GM12878 (cell line): ENCODE measurements around the gene LDHAL6A. TPM values are rescaled to one million over a fixed set of nuclear protein-coding genes. Genes with fewer than 3 reads are reported as not detected.

Source experiments
- BCL11A ChIP-seq: IDR thresholded peaks from 2 replicates; pipeline ENCODE4 v1.6.1; 2011; ENCODE audit warnings: low read depth, low read length
- CHD2 ChIP-seq: IDR thresholded peaks from 2 replicates; pipeline ENCODE4 v1.6.1; 2011; ENCODE audit warnings: low read depth, low read length, improper control_type of control experiment, borderline replicate concordance
- CREM ChIP-seq: IDR thresholded peaks from 2 replicates; pipeline ENCODE4 v1.6.1; 2014; ENCODE audit warnings: antibody characterized with exemption, low read depth
- E2F8 ChIP-seq: fragments of 450-650 bp; IDR thresholded peaks from 2 replicates; pipeline ENCODE4 v1.6.1; 2018; ENCODE audit warnings: mild to moderate bottlenecking, low read depth, moderate library complexity; ENCODE audit not compliant: partially characterized antibody
- FOS ChIP-seq: IDR thresholded peaks from 3 replicates; pipeline ENCODE4 v1.6.1; 2011; ENCODE audit warnings: borderline replicate concordance; ENCODE audit not compliant: insufficient read length; ENCODE audit errors: extremely low read depth
- GATAD2B ChIP-seq: fragments of 450-650 bp; conservative IDR thresholded peaks from 2 replicates; pipeline ENCODE4 v1.6.1; 2017; ENCODE audit warnings: low read depth, mild to moderate bottlenecking, moderate library complexity
- IKZF1 ChIP-seq: fragments of 450-650 bp; conservative IDR thresholded peaks from 2 replicates; pipeline ENCODE4 v1.6.1; 2017; ENCODE audit warnings: antibody characterized with exemption, mild to moderate bottlenecking
- JUND ChIP-seq: IDR thresholded peaks from 2 replicates; pipeline ENCODE4 v1.6.1; 2012; ENCODE audit warnings: low read depth, mild to moderate bottlenecking, low read length, improper control_type of control experiment, moderate library complexity
- KLF5 ChIP-seq: fragments of 450-650 bp; IDR thresholded peaks from 2 replicates; pipeline ENCODE4 v1.6.1; 2014; ENCODE audit warnings: mild to moderate bottlenecking; ENCODE audit not compliant: partially characterized antibody
- RBBP5 ChIP-seq: fragments of 200-600 bp; sonication (generic); conservative IDR thresholded peaks from 2 replicates; pipeline ENCODE4 v1.6.1; 2016
- RCOR1 ChIP-seq: conservative IDR thresholded peaks from 2 replicates; pipeline ENCODE4 v1.6.1; 2012; ENCODE audit warnings: low read depth, low read length, improper control_type of control experiment
- SIN3A ChIP-seq: IDR thresholded peaks from 2 replicates; pipeline ENCODE4 v1.6.1; 2012; ENCODE audit warnings: low read depth, low read length, improper control_type of control experiment
- SMAD1 ChIP-seq: fragments of 450-650 bp; IDR thresholded peaks from 2 replicates; pipeline ENCODE4 v1.6.1; 2018; ENCODE audit warnings: mild to moderate bottlenecking, low read depth; ENCODE audit not compliant: partially characterized antibody
- SPI1 ChIP-seq: IDR thresholded peaks from 2 replicates; pipeline ENCODE4 v1.6.1; 2011; ENCODE audit warnings: low read depth, mild to moderate bottlenecking, low read length, moderate library complexity, borderline replicate concordance; ENCODE audit not compliant: insufficient read depth
- SUPT20H ChIP-seq: IDR thresholded peaks from 2 replicates; pipeline ENCODE4 v1.6.1; 2011; ENCODE audit warnings: low read depth, mild to moderate bottlenecking, low read length, moderate library complexity, borderline replicate concordance; ENCODE audit not compliant: control insufficient read depth
- TBL1XR1 ChIP-seq: IDR thresholded peaks from 2 replicates; pipeline ENCODE4 v1.6.1; 2012; ENCODE audit warnings: low read depth, low read length, improper control_type of control experiment
- ZNF274 ChIP-seq: IDR thresholded peaks from one replicate; pipeline ENCODE4 v1.8.0; 2011; ENCODE audit not compliant: insufficient read length, insufficient read depth
- ZZZ3 ChIP-seq: IDR thresholded peaks from 2 replicates; pipeline ENCODE4 v1.6.1; 2011; ENCODE audit warnings: low read depth; ENCODE audit not compliant: control insufficient read depth, insufficient read length
- polyA plus RNA-seq, 11 experiments: library from polyadenylated mRNA; depleted of rRNA in 4 of 11; unstranded in 6 of 11; stranded (reverse) in 5 of 11; fragments of >200 nt; fragmentation: Nextera tagmentation in 4 of 11; fragmentation: Illumina TruSeq in 1 of 11; extraction: Ambion mirVana in 4 of 11; extraction: Trizol in 1 of 11; gene quantifications; 1 replicate in 1 of 11; 2 replicates in 10 of 11; pipeline versions ENCODE4 v1.2.1 to v1.2.3, GENCODE V29; 2011 to 2016; ENCODE audit warnings: inconsistent platforms in 2 of 11, missing spikeins in 2 of 11, low read depth in 1 of 11
- total RNA-seq, 4 experiments: library from RNA; depleted of rRNA in 3 of 4; stranded (reverse); fragments of >200 nt in 3 of 4; fragmentation: Illumina TruSeq in 1 of 4; extraction: Trizol in 1 of 4; gene quantifications; 2 replicates each; pipeline versions ENCODE4 v1.2.1 to v1.2.3, GENCODE V29; 2013 to 2021

Gene LDHAL6A
- total and polyA plus RNA-seq, 10 of the 15 experiments (the other 5 are each of a cell fraction or from before 2014, with no cell fraction given): 0.03 to 0.11 (median 0.09) TPM; not detected in 7

GRCh38 chr11:18526521-18527296 is 71.1 kb downstream of the LDHAL6A start, which contains the start of gene TSG101 (continued):
- TF ChIP-seq KLF5 (peak; percentile 13), IKZF1 (peak; percentile 91), TBL1XR1 (peak; percentile 82), ZZZ3 (no peak), RCOR1 (no peak), GATAD2B (peak; percentile 90), SIN3A (0 out of 2 replicates have a peak, but pooled peaks have one; percentile 87), JUND (peak; percentile 28; the same call in 1 of the 2 replicates), SUPT20H (no peak), RBBP5 (0 out of 2 replicates have a peak, but pooled peaks have one; percentile 80), FOS (no peak), ZNF274 (no peak), SMAD1 (peak; percentile 73), E2F8 (peak; percentile 88), CREM (peak; percentile 97), CHD2 (no peak), BCL11A (peak; percentile 31; the same call in 1 of the 2 replicates), SPI1 (peak; percentile 62; the same call in 1 of the 2 replicates)
